ENCODE results near the gene B3GNT5. TPM values are rescaled to one million over a fixed set of nuclear protein-coding genes. Genes with fewer than 3 reads are reported as not detected.

Gene B3GNT5
- total and polyA plus RNA-seq, 2 donors (not counting 3 experiments of a cell fraction or from before 2014, with no cell fraction given) = 4.1 to 25.6 TPM

GRCh38 chr3:183272791-183273190 lies 19.7 kb downstream of the B3GNT5 start:
- H3K4me3 ChIP-seq (replicated peaks in 1 of 3; ENCODE audit: insufficient read depth in 1 of 3, low read depth in 1 of 3, low read length in 3 of 3) = no peak overlapping the region
- no peaks in the 10 kb centered on the region for H3K9me1 ChIP-seq (replicated peaks; ENCODE audit: control insufficient read depth, extremely low read depth, insufficient read depth, low read length)
- TF ChIP-seq MYC (IDR thresholded peaks at IDR 0.05; ENCODE audit: low read depth, low read length) (no peak), POLR2AphosphoS5 (IDR thresholded peaks at IDR 0.05; ENCODE audit: insufficient read depth, low read depth, low read length) (no peak), JUN (IDR thresholded peaks at IDR 0.05; ENCODE audit: borderline replicate concordance, insufficient read depth, insufficient read length, low read depth) (no peak), MAX (IDR thresholded peaks at IDR 0.05; ENCODE audit: insufficient read depth, insufficient read length) (no peak), POLR2A (IDR thresholded peaks at IDR 0.05; ENCODE audit: low read depth, low read length) (no peak), FOS (IDR thresholded peaks at IDR 0.05; ENCODE audit: borderline replicate concordance, insufficient read depth, low read length) (no peak), EZH2 (IDR thresholded peaks at IDR 0.05; ENCODE audit: borderline replicate concordance, low read depth, low read length, severe bottlenecking) (no peak), GATA2 (IDR thresholded peaks at IDR 0.05; ENCODE audit: insufficient read depth, insufficient read length, low read depth, low read length) (no peak), CTCF (IDR thresholded peaks at IDR 0.05; ENCODE audit: extremely low read depth in 1 of 2, insufficient read depth in 1 of 2, low read depth in 1 of 2, low read length in 2 of 2) (no peak)
- peaks cover 0 to 9% of the 10 kb centered on the region in 2 experiments for H3K36me3 ChIP-seq (ENCODE audit: control insufficient read depth in 2 of 2, extremely low read depth in 1 of 2, insufficient read depth in 2 of 2, low read length in 2 of 2)
- no peak for DNase-seq (ENCODE audit: low read depth, low spot score)
- no peaks in the 10 kb centered on the region for H3K27me3 ChIP-seq (ENCODE audit: control insufficient read depth in 2 of 2, insufficient read depth in 2 of 2, low read length in 2 of 2)
- no peak overlapping the region for H3K9ac ChIP-seq (replicated peaks; ENCODE audit: extremely low read depth, insufficient read depth, low read length)
- H3K79me2 ChIP-seq (ENCODE audit: control insufficient read depth, insufficient read depth, low read length) = peaks cover 16% of the 10 kb centered on the region
- POLR2A ChIA-PET = no interaction called here
- H3K4me2 ChIP-seq (ENCODE audit: insufficient read depth, low read length) = no peak overlapping the region
- intact Hi-C loops (cut with micrococcal nuclease) (no loop called here), dilution Hi-C loops (cut with MboI; ENCODE audit: extremely low pct_ligation_motif_present, low sequenced_read_pairs) (no loop called here)
- peaks cover 27% of the 10 kb centered on the region for H3K4me1 ChIP-seq (ENCODE audit: control insufficient read depth, extremely low read depth, insufficient read depth, low read length)
- H3K27ac ChIP-seq (ENCODE audit: insufficient read depth, low read depth, low read length) = no peak overlapping the region
- no peak overlapping the region for H2AFZ ChIP-seq (ENCODE audit: low read depth, low read length)
- no peaks in the 10 kb centered on the region for H3K9me3 ChIP-seq (replicated peaks; ENCODE audit: control insufficient read depth, insufficient read depth, low read length)
- no peaks in the 10 kb centered on the region for H4K20me1 ChIP-seq (replicated peaks; ENCODE audit: control insufficient read depth, extremely low read depth, insufficient read depth, low read length)
- CTCF ChIA-PET = interaction anchor here (0.7 to 1.4 kb wide), 6 partner anchors 9 to 109 kb away, joined by 3 read pairs; no protein-coding TSS in a partner anchor
- no TSS peak for BruUV-seq (replicated peaks)
- FAIRE-seq = no peak
